NCI-H1930 (cell line): ENCODE measurements around the gene ERBB3.

Source experiments
- DNase-seq, 2 experiments: peaks; one replicate each; lab custom pipeline; 2025; lab: John Stamatoyannopoulos, UW

ERBB3 gene

GRCh38 chr12:56134897-56135296, 54.9 kb downstream of the ERBB3 start:
- no peak for DNase-seq

GRCh38 chr12:56137853-56138571, 58.0 kb downstream of the ERBB3 start:
- DNase-seq: no peak

- no peak for DNase-seq
Observed at GRCh38 chr12:56141946-56142784, 62.2 kb downstream of the ERBB3 start.

GRCh38 chr12:56143217-56143616, 63.3 kb downstream of the ERBB3 start:
- DNase-seq: no peak

- no peak for DNase-seq
Observed at GRCh38 chr12:56143870-56144269, 63.9 kb downstream of the ERBB3 start.

GRCh38 chr12:56145217-56145616, 65.3 kb downstream of the ERBB3 start:
- no peak for DNase-seq

GRCh38 chr12:56146492-56147460, 66.8 kb downstream of the ERBB3 start:
- no peak for DNase-seq

GRCh38 chr12:56150563-56150962, 70.6 kb downstream of the ERBB3 start:
- no peak for DNase-seq

- peak; percentile 47 to 62 for DNase-seq
Observed at GRCh38 chr12:56151672-56152131, 71.7 kb downstream of the ERBB3 start.

GRCh38 chr12:56152132-56152755, 72.3 kb downstream of the ERBB3 start, which contains the start of gene MYL6B:
TSS of gene MYL6B (plus strand) at chr12:56152587. CDS start at chr12:56153919, 1,332 bp downstream.
- DNase-seq: peak; percentile 83 to 84
